Activated CD8-positive, alpha-beta memory T cell treated with anti-CD3 and anti-CD28 coated beads for 4 hours (primary cell): Measurements from ENCODE around the gene C4orf54.

Experiments
- DNase-seq, 2 donors: peaks; one replicate each; pipeline ENCODE4 v3.0.0-alpha.2; 2020; ENCODE audit warnings: low read depth in 2 of 2

C4orf54 gene

GRCh38 chr4:99651811-99652485 is 5.7 kb downstream of the C4orf54 start:
- DNase-seq = no peak

- DNase-seq = no peak
Measured at GRCh38 chr4:99651016-99651769, 6.4 kb downstream of the C4orf54 start.

- DNase-seq = no peak
Measured at GRCh38 chr4:99649778-99650177, 7.8 kb downstream of the C4orf54 start.

GRCh38 chr4:99649208-99649607 is 8.4 kb downstream of the C4orf54 start:
- DNase-seq = no peak

- DNase-seq = no peak
Measured at GRCh38 chr4:99648321-99648720, 9.3 kb downstream of the C4orf54 start.

GRCh38 chr4:99647071-99647470 is 10.6 kb downstream of the C4orf54 start:
- DNase-seq = no peak

- DNase-seq = no peak
Measured at GRCh38 chr4:99645638-99646037, 12.0 kb downstream of the C4orf54 start.

- no peak for DNase-seq
Measured at GRCh38 chr4:99645036-99645435, 12.6 kb downstream of the C4orf54 start.

GRCh38 chr4:99644453-99644852 is 13.2 kb downstream of the C4orf54 start:
- DNase-seq = no peak

GRCh38 chr4:99642725-99643489 is 14.7 kb downstream of the C4orf54 start:
- DNase-seq = no peak

- no peak for DNase-seq
Measured at GRCh38 chr4:99640676-99641075, 17.0 kb downstream of the C4orf54 start.

- DNase-seq = no peak
Measured at GRCh38 chr4:99637174-99637573, 20.5 kb downstream of the C4orf54 start.

- no peak for DNase-seq
Measured at GRCh38 chr4:99636422-99636821, 21.2 kb downstream of the C4orf54 start.

- DNase-seq = no peak
Measured at GRCh38 chr4:99635601-99636000, 22.0 kb downstream of the C4orf54 start.

- DNase-seq = no peak
Measured at GRCh38 chr4:99634742-99635360, 22.8 kb downstream of the C4orf54 start.

- no peak for DNase-seq
Measured at GRCh38 chr4:99633772-99634171, 23.9 kb downstream of the C4orf54 start.

- no peak for DNase-seq
Measured at GRCh38 chr4:99630857-99631360, 26.7 kb downstream of the C4orf54 start.

GRCh38 chr4:99629962-99630554 is 27.6 kb downstream of the C4orf54 start:
- DNase-seq = no peak

GRCh38 chr4:99628040-99628439 is 29.6 kb downstream of the C4orf54 start:
- no peak for DNase-seq

GRCh38 chr4:99625369-99625768 is 32.3 kb downstream of the C4orf54 start:
- no peak for DNase-seq

GRCh38 chr4:99624141-99624719 is 33.4 kb downstream of the C4orf54 start:
- no peak for DNase-seq
